Neural cell (in vitro differentiated cells): ENCODE data around the gene MRPS18A. TPM values are rescaled to one million over a fixed set of nuclear protein-coding genes. Genes with fewer than 3 reads are reported as not detected.

Source experiments
- H2AFZ ChIP-seq: fragments of 200-600, 300-800 bp; sonication (generic), shearing (Covaris generic); 2 replicates; pipeline ENCODE4 v1.6.0; 2014; ENCODE audit warnings: low read depth, mild to moderate bottlenecking, antibody characterized with exemption, low read length, moderate library complexity
- H3F3A ChIP-seq: fragments of 200-600 bp; shearing (Covaris generic); 2 replicates; pipeline ENCODE4 v1.6.1; 2016; ENCODE audit warnings: mild to moderate bottlenecking, moderate library complexity, mixed read lengths, antibody characterized with exemption, low read length; ENCODE audit not compliant: insufficient read depth, poor library complexity, severe bottlenecking
- H3K27ac ChIP-seq: fragments of 200-600, 300-800 bp; sonication (generic), shearing (Covaris generic); 2 replicates; pipeline ENCODE4 v1.5.1; 2014; ENCODE audit warnings: mild to moderate bottlenecking, low read length, moderate library complexity
- H3K27me3 ChIP-seq: fragments of 300-800, 200-600 bp; sonication (generic), shearing (Covaris generic); 2 replicates; pipeline ENCODE4 v1.6.0; 2014; ENCODE audit warnings: mild to moderate bottlenecking, low read depth, low read length, moderate library complexity; ENCODE audit not compliant: insufficient read depth
- H3K36me3 ChIP-seq: fragments of 300-800, 200-600 bp; sonication (generic), shearing (Covaris generic); 2 replicates; pipeline ENCODE4 v1.5.1; 2014; ENCODE audit warnings: mild to moderate bottlenecking, antibody characterized with exemption, low read length, moderate library complexity; ENCODE audit not compliant: insufficient read depth
- H3K4me2 ChIP-seq: fragments of 300-800, 200-600 bp; sonication (generic), shearing (Covaris generic); 2 replicates; pipeline ENCODE4 v1.6.0; 2014; ENCODE audit warnings: mild to moderate bottlenecking, low read length
- H3K4me3 ChIP-seq: fragments of 300-800, 200-600 bp; sonication (generic), shearing (Covaris generic); 2 replicates; pipeline ENCODE4 v1.5.1; 2014; ENCODE audit warnings: mild to moderate bottlenecking, low read length, moderate library complexity
- H3K79me2 ChIP-seq: fragments of 200-600 bp; shearing (Covaris generic); replicated peaks from 2 replicates; pipeline ENCODE4 v1.6.0; 2014; ENCODE audit warnings: mild to moderate bottlenecking, low read length, moderate library complexity; ENCODE audit not compliant: insufficient read depth
- H3K9ac ChIP-seq: fragments of 300-800, 200-600 bp; sonication (generic), shearing (Covaris generic); 2 replicates; pipeline ENCODE4 v1.6.1; 2016; ENCODE audit warnings: mild to moderate bottlenecking, low read length, mixed read lengths
- H3K9me2 ChIP-seq: fragments of 200-600 bp; shearing (Covaris generic); 2 replicates; pipeline ENCODE4 v1.6.1; 2016; ENCODE audit warnings: mild to moderate bottlenecking, low read length, mixed read lengths; ENCODE audit not compliant: insufficient read depth
- H3K9me3 ChIP-seq: fragments of 200-600, 300-800 bp; sonication (generic), shearing (Covaris generic); 2 replicates; pipeline ENCODE4 v1.6.1; 2016; ENCODE audit warnings: mild to moderate bottlenecking, mixed run types, low read length, moderate library complexity, mixed read lengths
- H4K20me1 ChIP-seq: fragments of 200-600 bp; shearing (Covaris generic); 2 replicates; pipeline ENCODE4 v1.6.1; 2016; ENCODE audit warnings: mild to moderate bottlenecking, mixed run types; ENCODE audit not compliant: insufficient read depth
- EP300 ChIP-seq: fragments of 450-650 bp; conservative IDR thresholded peaks from 2 replicates; pipeline ENCODE4 v1.6.1; 2014; ENCODE audit warnings: antibody characterized with exemption, mild to moderate bottlenecking, moderate library complexity; ENCODE audit not compliant: poor library complexity, severe bottlenecking
- EZH2 ChIP-seq: fragments of 200-600, 300-800 bp; shearing (Covaris generic), sonication (generic); IDR thresholded peaks from 2 replicates; pipeline ENCODE4 v1.6.1; 2014; ENCODE audit warnings: antibody characterized with exemption, low read length, borderline replicate concordance, mild to moderate bottlenecking; ENCODE audit not compliant: insufficient read depth, poor library complexity, severe bottlenecking
- MXI1 ChIP-seq: fragments of 450-650 bp; conservative IDR thresholded peaks from 2 replicates; pipeline ENCODE4 v1.6.1; 2014; ENCODE audit warnings: antibody characterized with exemption, mild to moderate bottlenecking; ENCODE audit not compliant: poor library complexity, severe bottlenecking
- POLR2AphosphoS5 ChIP-seq: IDR thresholded peaks from 2 replicates; pipeline ENCODE4 v1.6.1; 2012
- RAD21 ChIP-seq: fragments of 450-650 bp; conservative IDR thresholded peaks from 2 replicates; pipeline ENCODE4 v1.6.1; 2014; ENCODE audit warnings: antibody characterized with exemption, mild to moderate bottlenecking, moderate library complexity
- SMC3 ChIP-seq: fragments of 450-650 bp; conservative IDR thresholded peaks from 2 replicates; pipeline ENCODE4 v1.6.1; 2014; ENCODE audit warnings: antibody characterized with exemption, mild to moderate bottlenecking, moderate library complexity; ENCODE audit not compliant: poor library complexity
- TAF1 ChIP-seq: IDR thresholded peaks from 2 replicates; pipeline ENCODE4 v1.6.1; 2012; ENCODE audit warnings: low read depth
- polyA plus RNA-seq: library from polyadenylated mRNA; depleted of rRNA; stranded (reverse); fragments of >200 nt; gene quantifications from 2 replicates; pipeline ENCODE4 v1.2.3, GENCODE V29; 2014
- TF ChIP-seq, protein P1 (sequence below): fragments of 450-650 bp; IDR thresholded peaks from 2 replicates; pipeline ENCODE4 v1.5.1; 2014; ENCODE audit warnings: antibody characterized with exemption, mild to moderate bottlenecking, moderate library complexity; ENCODE audit not compliant: poor library complexity, severe bottlenecking
- TF ChIP-seq, protein P2 (sequence below): IDR thresholded peaks from 2 replicates; pipeline ENCODE4 v1.6.1; 2012; ENCODE audit warnings: borderline replicate concordance

Gene MRPS18A
- polyA plus RNA-seq, 1 donor from 2014 or later, result 39.6 TPM

GRCh38 chr6:43674921-43675320, 12.7 kb downstream of the MRPS18A start:
- H2AFZ ChIP-seq, result no peak overlapping the region
- H3K27me3 ChIP-seq, result no peaks in the 10 kb centered on the region
- H3K36me3 ChIP-seq, result no peaks in the 10 kb centered on the region
- no peak overlapping the region for H3K27ac ChIP-seq
- H3K79me2 ChIP-seq, result no peaks in the 10 kb centered on the region
- H3K9me2 ChIP-seq, result no peaks in the 10 kb centered on the region
- H3K4me2 ChIP-seq, result no peak overlapping the region
- H3K9me3 ChIP-seq, result no peaks in the 10 kb centered on the region
- no peak overlapping the region for H3K4me3 ChIP-seq
- H3F3A ChIP-seq, result no peaks in the 10 kb centered on the region
- H4K20me1 ChIP-seq, result no peaks in the 10 kb centered on the region
- TF ChIP-seq EP300 (no peak), TAF1 (no peak), EZH2 (no peak), SMC3 (no peak), RAD21 (no peak), POLR2AphosphoS5 (no peak), MXI1 (no peak)
- TF ChIP-seq, protein P1, sequence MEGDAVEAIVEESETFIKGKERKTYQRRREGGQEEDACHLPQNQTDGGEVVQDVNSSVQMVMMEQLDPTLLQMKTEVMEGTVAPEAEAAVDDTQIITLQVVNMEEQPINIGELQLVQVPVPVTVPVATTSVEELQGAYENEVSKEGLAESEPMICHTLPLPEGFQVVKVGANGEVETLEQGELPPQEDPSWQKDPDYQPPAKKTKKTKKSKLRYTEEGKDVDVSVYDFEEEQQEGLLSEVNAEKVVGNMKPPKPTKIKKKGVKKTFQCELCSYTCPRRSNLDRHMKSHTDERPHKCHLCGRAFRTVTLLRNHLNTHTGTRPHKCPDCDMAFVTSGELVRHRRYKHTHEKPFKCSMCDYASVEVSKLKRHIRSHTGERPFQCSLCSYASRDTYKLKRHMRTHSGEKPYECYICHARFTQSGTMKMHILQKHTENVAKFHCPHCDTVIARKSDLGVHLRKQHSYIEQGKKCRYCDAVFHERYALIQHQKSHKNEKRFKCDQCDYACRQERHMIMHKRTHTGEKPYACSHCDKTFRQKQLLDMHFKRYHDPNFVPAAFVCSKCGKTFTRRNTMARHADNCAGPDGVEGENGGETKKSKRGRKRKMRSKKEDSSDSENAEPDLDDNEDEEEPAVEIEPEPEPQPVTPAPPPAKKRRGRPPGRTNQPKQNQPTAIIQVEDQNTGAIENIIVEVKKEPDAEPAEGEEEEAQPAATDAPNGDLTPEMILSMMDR, result no peak
- TF ChIP-seq, protein P2, sequence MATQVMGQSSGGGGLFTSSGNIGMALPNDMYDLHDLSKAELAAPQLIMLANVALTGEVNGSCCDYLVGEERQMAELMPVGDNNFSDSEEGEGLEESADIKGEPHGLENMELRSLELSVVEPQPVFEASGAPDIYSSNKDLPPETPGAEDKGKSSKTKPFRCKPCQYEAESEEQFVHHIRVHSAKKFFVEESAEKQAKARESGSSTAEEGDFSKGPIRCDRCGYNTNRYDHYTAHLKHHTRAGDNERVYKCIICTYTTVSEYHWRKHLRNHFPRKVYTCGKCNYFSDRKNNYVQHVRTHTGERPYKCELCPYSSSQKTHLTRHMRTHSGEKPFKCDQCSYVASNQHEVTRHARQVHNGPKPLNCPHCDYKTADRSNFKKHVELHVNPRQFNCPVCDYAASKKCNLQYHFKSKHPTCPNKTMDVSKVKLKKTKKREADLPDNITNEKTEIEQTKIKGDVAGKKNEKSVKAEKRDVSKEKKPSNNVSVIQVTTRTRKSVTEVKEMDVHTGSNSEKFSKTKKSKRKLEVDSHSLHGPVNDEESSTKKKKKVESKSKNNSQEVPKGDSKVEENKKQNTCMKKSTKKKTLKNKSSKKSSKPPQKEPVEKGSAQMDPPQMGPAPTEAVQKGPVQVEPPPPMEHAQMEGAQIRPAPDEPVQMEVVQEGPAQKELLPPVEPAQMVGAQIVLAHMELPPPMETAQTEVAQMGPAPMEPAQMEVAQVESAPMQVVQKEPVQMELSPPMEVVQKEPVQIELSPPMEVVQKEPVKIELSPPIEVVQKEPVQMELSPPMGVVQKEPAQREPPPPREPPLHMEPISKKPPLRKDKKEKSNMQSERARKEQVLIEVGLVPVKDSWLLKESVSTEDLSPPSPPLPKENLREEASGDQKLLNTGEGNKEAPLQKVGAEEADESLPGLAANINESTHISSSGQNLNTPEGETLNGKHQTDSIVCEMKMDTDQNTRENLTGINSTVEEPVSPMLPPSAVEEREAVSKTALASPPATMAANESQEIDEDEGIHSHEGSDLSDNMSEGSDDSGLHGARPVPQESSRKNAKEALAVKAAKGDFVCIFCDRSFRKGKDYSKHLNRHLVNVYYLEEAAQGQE, result no peak
- no peak overlapping the region for H3K9ac ChIP-seq

DNA sequence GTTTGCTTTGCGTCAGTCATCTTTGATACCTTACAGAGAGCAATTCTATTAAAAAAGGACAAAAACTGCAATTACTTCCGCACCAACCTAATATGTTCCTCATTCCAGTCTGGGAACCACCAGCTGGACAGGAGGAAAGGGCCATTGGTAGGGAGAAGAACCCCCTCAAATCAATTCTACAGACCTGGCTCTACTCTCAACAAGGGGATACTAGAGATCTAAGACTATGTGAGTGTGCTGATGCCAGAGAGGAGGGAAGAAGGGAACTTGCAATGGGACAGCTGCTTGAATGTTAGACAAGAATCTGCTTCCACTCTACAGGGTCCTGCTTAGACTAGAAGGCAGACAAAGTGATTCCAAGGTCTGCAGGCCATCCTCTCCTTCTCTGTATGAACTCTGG, 13.3 kb downstream of the MRPS18A start:
- no peak for TF ChIP-seq RAD21
- no peak for TF ChIP-seq TAF1
- TF ChIP-seq, protein P2, result no peak
- no peak for TF ChIP-seq POLR2AphosphoS5
- no peak for TF ChIP-seq SMC3
- no peak for TF ChIP-seq EP300
- TF ChIP-seq EZH2, result no peak
- TF ChIP-seq, protein P1, result no peak
- Histone ChIP-seq H3K9ac (no peak overlapping the region), H3F3A (no peaks in the 10 kb centered on the region), H3K4me2 (no peak overlapping the region), H4K20me1 (no peaks in the 10 kb centered on the region), H3K4me3 (no peak overlapping the region), H3K9me2 (no peaks in the 10 kb centered on the region), H3K9me3 (no peaks in the 10 kb centered on the region), H3K27me3 (no peaks in the 10 kb centered on the region), H3K27ac (no peak overlapping the region), H3K36me3 (no peaks in the 10 kb centered on the region), H3K79me2 (no peaks in the 10 kb centered on the region), H2AFZ (no peak overlapping the region)
